Gastrocnemius medialis (tissue), 4 donors: Measurements from ENCODE around the gene TMSB10.

ENCODE experiments used
- CTCF ChIP-seq, 5 experiments: fragments of 450-650 bp in 3 of 5; fragments of 200-600 bp in 2 of 5; sonication (generic) in 2 of 5; IDR thresholded peaks in 4 of 5; conservative IDR thresholded peaks in 1 of 5; 1 replicate in 4 of 5; 2 replicates in 1 of 5; pipeline ENCODE4 v1.5.1; 2016 to 2019; ENCODE audit warnings: antibody characterized with exemption in 5 of 5, mild to moderate bottlenecking in 3 of 5, moderate library complexity in 3 of 5
- POLR2A ChIP-seq, 2 donors: fragments of 450-650 bp; IDR thresholded peaks; one replicate each; pipeline ENCODE4 v1.6.1; 2017; ENCODE audit warnings: antibody characterized with exemption in 2 of 2, mild to moderate bottlenecking in 2 of 2, moderate library complexity in 2 of 2

- TF ChIP-seq POLR2A (IDR thresholded peaks at IDR 0.05) (no peak), CTCF (IDR thresholded peaks at IDR 0.05 in 4 of 5, conservative IDR thresholded peaks at IDR 0.05 in 1 of 5) (no peak)
Measured at GRCh38 chr2:84938194-84938879, 32.9 kb downstream of the TMSB10 start.
